ENCODE data around the gene LAMA2. TPM values are rescaled to one million over a fixed set of nuclear protein-coding genes. Genes with fewer than 3 reads are reported as not detected.

The LAMA2 gene
- polyA plus RNA-seq, 1 donor from 2014 or later = 0.05 TPM

DNA sequence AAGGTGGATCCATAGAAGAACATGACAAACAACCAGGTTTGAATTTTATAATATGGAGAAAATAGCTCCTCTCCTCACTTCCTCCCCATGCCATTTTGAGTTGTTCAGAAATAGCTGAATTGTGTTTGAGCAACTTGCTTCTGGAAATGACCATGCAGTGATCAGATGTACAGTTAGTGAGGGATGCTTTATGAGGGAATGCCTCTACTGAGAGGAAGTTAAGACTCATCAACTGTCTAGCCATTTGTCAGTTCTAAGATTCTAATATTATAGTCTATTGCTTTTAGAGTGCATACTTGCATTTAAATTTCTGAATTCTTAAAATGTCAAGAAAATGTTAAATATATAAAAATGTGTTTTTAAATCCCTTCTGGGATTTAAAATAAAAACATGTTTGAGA lies 3.8 kb downstream of the LAMA2 start:
- Mint-ChIP-seq H3K9me3 (peaks cover 0 to 2% (median 1%) of the 10 kb centered on the region in 3 donors), H3K36me3 (no peaks in the 10 kb centered on the region), H3K27me3 (peaks cover 7% of the 10 kb centered on the region), H3K27ac (no peak overlapping the region), H3K4me1 (peaks cover 0 to 2% (median 0%) of the 10 kb centered on the region in 3 donors), H3K4me3 (no peak overlapping the region)

DNA sequence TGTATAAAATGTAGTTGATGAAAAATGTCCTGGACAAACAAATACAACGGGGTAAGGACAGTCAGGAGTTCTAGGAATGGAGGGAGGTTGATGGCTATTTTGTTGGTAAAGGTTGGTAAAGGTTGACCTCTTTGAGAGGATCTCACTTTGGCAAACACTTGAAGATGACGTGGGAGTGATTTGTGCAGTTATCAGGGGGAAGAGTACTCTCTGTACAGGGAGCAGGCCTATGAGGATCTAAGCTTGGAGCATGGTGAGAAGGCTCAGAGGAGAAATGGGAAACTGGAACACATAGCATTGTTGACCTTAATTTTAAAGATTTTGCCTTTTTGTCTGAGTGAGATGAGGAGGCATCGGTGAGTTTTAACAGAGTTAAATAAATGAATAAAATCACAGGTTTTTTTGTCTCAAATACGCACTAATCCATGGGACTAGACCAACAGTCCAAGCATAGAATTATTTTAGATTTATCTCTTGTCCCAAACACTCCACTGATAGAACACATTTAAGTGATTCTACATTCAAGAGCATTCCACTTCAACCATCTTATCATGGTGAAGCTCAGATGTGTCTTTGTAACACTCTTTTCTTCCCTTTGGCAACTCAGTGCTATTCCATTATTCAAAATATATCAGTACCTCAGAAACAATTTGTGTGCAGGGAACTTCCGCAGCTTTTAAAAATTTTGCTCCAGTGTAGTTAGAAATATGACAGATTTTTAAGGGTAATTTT lies 5.7 kb downstream of the LAMA2 start:
- Mint-ChIP-seq H3K36me3 (no peaks in the 10 kb centered on the region), H3K4me1 (no peaks in the 10 kb centered on the region), H3K27me3 (no peaks in the 10 kb centered on the region), H3K9me3 (peaks cover 0 to 1% (median 0%) of the 10 kb centered on the region in 3 donors), H3K4me3 (no peak overlapping the region), H3K27ac (no peak overlapping the region)

DNA sequence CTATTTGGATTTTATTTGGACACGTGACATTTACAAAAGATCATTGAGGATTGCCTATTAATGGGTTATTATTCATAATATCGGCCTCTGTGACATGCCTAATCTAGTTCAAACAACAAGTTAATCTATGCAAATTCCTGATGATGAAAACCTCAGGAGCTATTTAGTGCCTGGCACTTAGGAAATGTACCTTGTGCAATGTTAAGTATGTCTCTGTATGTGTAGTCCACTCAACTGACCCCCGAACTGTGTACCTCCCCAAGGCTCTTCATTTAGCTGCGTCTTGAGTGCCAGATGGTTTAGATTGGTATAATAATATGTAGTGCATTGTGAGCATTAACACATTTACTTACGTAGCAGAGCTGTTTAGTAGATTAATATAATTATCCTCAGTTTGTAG lies 6.9 kb downstream of the LAMA2 start:
- Mint-ChIP-seq H3K36me3 (no peaks in the 10 kb centered on the region), H3K27me3 (no peaks in the 10 kb centered on the region), H3K9me3 (peaks cover 0 to 3% (median 1%) of the 10 kb centered on the region in 3 donors), H3K27ac (no peak overlapping the region), H3K4me3 (no peak overlapping the region), H3K4me1 (no peaks in the 10 kb centered on the region)

DNA sequence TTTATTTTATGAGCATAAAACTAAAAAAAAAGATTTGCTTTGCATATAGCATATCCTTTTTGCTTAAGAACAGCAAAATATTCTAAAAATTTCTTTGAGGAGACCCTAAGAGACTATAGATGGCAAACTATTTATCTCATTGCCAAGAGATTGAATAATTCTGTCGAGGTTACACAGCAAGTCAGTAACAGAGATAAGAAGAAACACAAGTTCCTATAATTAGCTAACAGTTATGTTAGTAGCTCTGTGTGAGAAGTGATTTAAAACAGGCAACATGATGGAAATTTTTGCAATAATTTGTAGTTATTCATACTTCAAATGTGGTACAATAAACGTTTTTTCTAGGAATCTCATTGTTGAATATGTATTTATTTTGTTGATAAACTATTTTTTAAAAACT lies 9.1 kb downstream of the LAMA2 start:
- H3K27me3 Mint-ChIP-seq = no peaks in the 10 kb centered on the region
- H3K27ac Mint-ChIP-seq = no peak overlapping the region
- H3K9me3 Mint-ChIP-seq = peaks cover 0 to 6% (median 2%) of the 10 kb centered on the region in 3 donors
- no peak overlapping the region for H3K4me3 Mint-ChIP-seq
- no peaks in the 10 kb centered on the region for H3K36me3 Mint-ChIP-seq
- no peaks in the 10 kb centered on the region for H3K4me1 Mint-ChIP-seq

DNA sequence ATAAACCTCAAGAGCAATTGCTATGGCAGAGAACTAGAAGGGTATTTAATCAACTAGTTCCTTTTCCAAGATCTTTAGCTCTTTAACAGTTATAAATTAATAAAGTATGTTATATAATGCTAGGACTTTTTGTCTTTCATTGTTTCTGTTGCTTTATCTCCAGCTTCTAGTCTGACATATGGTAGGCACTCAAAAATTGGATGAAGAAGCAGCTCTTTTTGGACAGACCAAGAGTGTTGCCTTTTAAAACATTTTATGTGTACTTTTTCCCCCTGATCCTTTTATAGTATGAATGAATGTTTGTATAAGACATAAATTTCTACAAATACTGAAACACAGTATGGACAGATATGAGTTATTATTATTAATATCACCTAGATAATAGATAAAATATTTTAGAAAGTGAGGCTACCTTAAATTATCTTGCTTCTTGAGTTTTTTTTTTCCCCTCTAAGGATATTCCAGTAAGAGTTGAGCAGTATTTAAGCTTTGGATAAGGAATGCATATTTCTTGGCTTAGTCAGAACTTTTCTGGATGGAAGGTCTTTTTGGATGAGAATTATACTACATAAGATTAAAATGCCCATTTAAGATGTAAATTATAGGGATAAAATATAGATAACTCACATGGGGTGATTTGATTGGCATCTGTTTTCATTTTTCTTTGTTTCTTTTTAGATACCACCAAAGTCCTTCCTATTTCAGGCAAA lies 16.6 kb downstream of the LAMA2 start:
- Mint-ChIP-seq H3K9me3 (peaks cover 0 to 6% (median 2%) of the 10 kb centered on the region in 3 donors), H3K4me1 (no peaks in the 10 kb centered on the region), H3K36me3 (no peaks in the 10 kb centered on the region), H3K27me3 (no peaks in the 10 kb centered on the region), H3K27ac (no peak overlapping the region), H3K4me3 (no peak overlapping the region)

DNA sequence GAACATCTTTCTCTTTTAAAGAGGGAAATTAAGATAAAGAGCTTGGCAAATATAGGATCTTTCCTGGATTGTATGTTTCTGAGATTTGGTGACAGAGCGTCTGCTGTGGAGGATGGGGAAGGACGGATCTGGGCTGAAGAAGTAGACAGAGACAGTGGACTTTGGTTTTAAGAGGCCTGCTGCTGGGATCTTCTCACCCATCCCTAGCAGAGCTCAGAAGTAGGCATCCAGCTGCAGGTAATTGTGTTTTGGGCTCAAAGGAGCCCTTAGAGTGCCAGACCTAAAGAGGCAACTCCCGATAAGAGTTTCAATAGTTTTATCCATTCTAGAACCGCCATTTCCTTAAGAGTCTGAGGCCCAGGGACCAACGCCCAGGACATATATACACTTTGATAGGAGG lies 20.8 kb downstream of the LAMA2 start:
- H3K27me3 Mint-ChIP-seq = no peaks in the 10 kb centered on the region
- H3K27ac Mint-ChIP-seq = no peak overlapping the region
- H3K4me1 Mint-ChIP-seq = no peaks in the 10 kb centered on the region
- peaks cover 0 to 3% (median 0%) of the 10 kb centered on the region in 3 donors for H3K9me3 Mint-ChIP-seq
- H3K36me3 Mint-ChIP-seq = no peaks in the 10 kb centered on the region
- no peak overlapping the region for H3K4me3 Mint-ChIP-seq

DNA sequence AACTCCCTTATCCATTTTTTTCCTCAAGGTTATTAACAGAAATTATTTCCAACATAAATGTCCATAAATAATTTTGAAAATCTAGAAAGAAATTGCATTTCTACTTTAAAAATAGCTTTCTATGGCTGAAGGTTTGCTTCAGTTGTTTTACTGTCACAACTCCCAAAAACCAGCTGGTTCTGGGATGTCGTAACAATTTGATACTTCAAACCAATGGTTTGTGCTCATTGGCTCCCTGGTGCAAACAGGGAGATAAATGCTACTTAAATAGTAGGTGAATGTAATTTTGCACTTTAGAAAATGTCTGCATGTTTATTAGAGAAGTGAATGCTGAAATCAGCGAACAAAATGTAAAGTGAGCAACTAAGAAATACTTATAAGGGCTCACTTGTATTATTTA lies 31.1 kb downstream of the LAMA2 start:
- Mint-ChIP-seq H3K27ac (no peak overlapping the region), H3K4me3 (no peak overlapping the region), H3K27me3 (no peaks in the 10 kb centered on the region), H3K36me3 (peaks cover 2% of the 10 kb centered on the region), H3K9me3 (no peaks in the 10 kb centered on the region), H3K4me1 (no peaks in the 10 kb centered on the region)

DNA sequence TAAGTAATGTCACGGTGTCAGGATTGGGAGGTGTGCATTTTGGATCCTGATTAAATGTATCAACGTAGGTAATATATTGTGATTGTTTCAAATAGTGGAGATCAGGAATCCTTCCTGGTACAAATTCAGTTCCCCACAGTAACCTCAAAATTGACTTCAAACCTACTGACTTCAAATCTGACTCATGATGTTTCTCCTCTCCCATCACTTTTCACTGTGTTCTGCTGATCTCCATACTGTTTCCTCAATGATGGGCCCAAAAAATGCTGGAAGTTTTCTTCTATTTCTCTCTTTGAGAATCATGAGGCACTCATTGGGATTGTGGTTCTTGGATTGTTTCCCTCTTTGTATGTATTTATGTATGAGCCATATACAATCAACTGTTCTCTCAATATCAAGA lies 35.9 kb downstream of the LAMA2 start:
- H3K27ac Mint-ChIP-seq = no peak overlapping the region
- no peaks in the 10 kb centered on the region for H3K36me3 Mint-ChIP-seq
- H3K27me3 Mint-ChIP-seq = no peaks in the 10 kb centered on the region
- H3K9me3 Mint-ChIP-seq = peaks cover 0 to 2% (median 0%) of the 10 kb centered on the region in 3 donors
- no peak overlapping the region for H3K4me3 Mint-ChIP-seq
- no peaks in the 10 kb centered on the region for H3K4me1 Mint-ChIP-seq

DNA sequence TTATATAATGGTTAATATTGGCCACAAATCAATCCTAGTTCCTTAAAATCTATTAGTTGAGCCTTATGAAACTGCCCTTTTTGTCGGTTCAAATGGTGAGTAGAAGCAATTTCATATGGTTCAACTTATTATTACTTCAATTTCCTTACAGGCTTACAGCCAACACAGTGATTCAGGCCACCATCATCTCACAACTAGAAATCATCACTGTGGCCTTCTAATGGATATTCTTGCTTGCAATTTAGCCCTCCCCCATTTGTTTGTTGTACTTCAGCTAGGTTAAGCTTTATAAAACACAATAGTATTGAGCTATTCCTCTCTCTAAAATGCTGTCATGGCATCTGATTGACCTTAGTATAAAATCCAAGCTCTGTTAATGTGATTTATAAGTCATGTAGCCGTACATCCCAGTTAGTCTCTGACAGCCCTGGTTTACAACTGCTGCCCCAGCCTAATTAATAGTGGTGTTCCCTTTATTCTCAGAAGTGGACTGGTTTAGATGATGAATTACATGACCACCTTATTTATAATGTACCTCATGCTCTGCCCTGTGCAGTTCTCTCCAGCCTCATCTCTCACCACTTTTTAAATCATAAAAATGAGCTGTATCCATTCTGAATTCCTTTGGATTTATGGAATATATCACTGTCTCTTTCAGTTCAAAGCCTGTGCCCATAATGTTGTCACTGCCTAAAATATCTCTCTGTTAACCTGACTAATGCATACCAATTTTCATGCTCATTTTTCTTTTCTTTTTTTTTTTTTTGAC lies 36.7 kb downstream of the LAMA2 start:
- no peak overlapping the region for H3K27ac Mint-ChIP-seq
- no peak overlapping the region for H3K4me3 Mint-ChIP-seq
- no peaks in the 10 kb centered on the region for H3K27me3 Mint-ChIP-seq
- H3K4me1 Mint-ChIP-seq = no peaks in the 10 kb centered on the region
- H3K36me3 Mint-ChIP-seq = no peaks in the 10 kb centered on the region
- H3K9me3 Mint-ChIP-seq = peaks cover 0 to 2% (median 0%) of the 10 kb centered on the region in 3 donors

DNA sequence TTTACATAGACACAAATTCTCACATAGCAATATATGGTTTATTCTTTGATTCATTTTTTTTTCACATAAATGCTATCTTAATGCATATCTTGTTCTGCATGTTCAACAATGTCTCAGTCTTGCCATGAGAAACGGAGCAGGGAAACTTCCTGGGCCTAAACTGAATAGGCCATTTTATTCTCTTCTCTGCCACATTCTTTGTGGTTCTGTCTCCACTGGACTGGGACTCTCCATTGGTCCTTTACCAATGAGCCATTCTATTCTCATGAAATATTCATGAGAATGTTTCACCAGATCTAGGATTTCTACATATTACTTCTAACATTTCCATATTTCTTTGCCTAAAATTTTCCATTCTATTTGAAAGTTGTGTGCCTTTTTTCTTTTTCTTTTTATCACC lies 42.8 kb downstream of the LAMA2 start:
- Mint-ChIP-seq H3K36me3 (no peaks in the 10 kb centered on the region), H3K27me3 (no peaks in the 10 kb centered on the region), H3K27ac (no peak overlapping the region), H3K9me3 (peaks cover 1 to 6% (median 3%) of the 10 kb centered on the region in 3 donors), H3K4me1 (no peaks in the 10 kb centered on the region), H3K4me3 (no peak overlapping the region)

DNA sequence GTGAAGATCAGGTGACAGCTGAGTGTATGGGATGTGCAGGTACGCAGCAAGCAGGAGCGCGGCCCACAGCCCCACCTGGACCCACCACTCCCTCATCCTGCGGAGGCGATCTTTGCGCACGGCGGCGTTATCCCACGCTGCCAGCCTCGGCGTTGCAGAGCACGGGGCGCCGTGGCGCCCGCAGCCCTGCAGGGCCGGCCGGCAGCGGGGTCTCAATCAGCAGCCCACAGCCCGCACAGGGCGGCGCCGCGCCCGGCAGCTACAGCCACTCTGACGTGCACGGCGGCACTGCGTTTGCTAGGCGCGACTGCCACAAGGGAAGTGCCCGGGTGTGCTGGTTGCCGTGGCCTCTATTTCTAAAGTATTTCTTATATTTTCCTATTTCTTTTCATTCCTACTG lies 46.9 kb downstream of the LAMA2 start:
- no peaks in the 10 kb centered on the region for H3K27me3 Mint-ChIP-seq
- H3K36me3 Mint-ChIP-seq = no peaks in the 10 kb centered on the region
- peaks cover 1 to 4% (median 3%) of the 10 kb centered on the region in 3 donors for H3K9me3 Mint-ChIP-seq
- H3K4me3 Mint-ChIP-seq = no peak overlapping the region
- H3K4me1 Mint-ChIP-seq = peaks cover 0 to 1% (median 0%) of the 10 kb centered on the region in 3 donors
- no peak overlapping the region for H3K27ac Mint-ChIP-seq

DNA sequence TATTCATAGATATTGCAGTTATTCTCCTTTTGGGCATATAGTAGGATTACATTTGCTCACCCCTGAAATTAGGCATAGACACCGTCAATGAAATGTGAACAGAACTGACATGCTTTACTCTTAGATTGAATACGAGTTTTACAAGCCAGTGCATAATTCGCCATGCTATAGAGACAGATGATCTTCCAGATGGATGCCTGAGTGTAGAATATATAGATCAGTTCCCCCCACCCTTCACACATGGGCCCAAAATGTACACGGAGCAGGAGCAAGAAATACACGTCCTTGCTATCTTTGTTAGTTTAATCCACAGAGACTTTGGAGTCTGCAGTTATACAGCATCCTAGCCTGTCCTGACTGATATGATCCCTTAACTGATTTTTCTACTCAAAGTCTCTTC lies 47.4 kb downstream of the LAMA2 start:
- Mint-ChIP-seq H3K36me3 (no peaks in the 10 kb centered on the region), H3K4me3 (no peak overlapping the region), H3K4me1 (peaks cover 0 to 1% (median 0%) of the 10 kb centered on the region in 3 donors), H3K9me3 (peaks cover 1 to 6% (median 3%) of the 10 kb centered on the region in 3 donors), H3K27me3 (no peaks in the 10 kb centered on the region), H3K27ac (no peak overlapping the region)

DNA sequence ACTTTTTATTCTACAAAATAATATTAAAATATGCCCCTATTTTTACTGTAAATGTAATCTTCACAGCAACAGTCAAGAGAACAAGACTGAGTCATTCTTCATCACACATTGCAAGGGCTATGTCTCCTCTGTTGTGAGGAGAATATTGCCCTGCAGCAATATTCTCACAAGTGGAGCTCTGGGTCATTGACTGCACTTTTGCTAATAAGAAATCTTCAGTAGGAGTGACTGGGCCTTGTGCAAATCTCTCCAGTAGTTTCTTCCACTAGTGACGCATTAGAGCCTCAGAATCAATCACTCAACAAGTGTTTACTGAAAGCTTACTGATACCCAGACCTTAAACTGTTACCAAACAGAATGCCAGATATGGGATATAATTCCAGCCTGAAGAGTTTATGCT lies 49.1 kb downstream of the LAMA2 start:
- no peak overlapping the region for H3K4me3 Mint-ChIP-seq
- no peak overlapping the region for H3K27ac Mint-ChIP-seq
- no peaks in the 10 kb centered on the region for H3K36me3 Mint-ChIP-seq
- no peaks in the 10 kb centered on the region for H3K27me3 Mint-ChIP-seq
- H3K9me3 Mint-ChIP-seq = peaks cover 1 to 6% (median 3%) of the 10 kb centered on the region in 3 donors
- H3K4me1 Mint-ChIP-seq = peaks cover 0 to 1% (median 0%) of the 10 kb centered on the region in 3 donors

DNA sequence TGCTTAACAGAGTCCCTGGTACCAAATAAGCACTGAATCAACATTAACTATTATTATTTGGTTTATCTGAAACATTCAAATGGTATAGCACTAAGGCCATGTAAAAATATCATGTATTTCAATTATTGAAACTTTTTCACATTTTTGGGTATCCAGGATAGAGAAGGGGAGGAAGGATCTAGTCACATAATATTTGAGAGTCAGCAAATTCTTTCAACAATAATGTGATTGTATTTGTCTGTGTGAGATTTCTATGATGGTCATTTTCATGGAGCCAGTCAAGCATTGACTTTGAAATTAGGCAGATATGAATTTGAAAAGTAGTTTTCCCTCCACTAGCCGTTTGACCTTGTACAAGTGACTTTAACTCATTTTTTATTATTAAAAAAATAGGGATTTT lies 67.9 kb downstream of the LAMA2 start:
- H3K27me3 Mint-ChIP-seq = no peaks in the 10 kb centered on the region
- H3K27ac Mint-ChIP-seq = no peak overlapping the region
- H3K4me3 Mint-ChIP-seq = no peak overlapping the region
- H3K4me1 Mint-ChIP-seq = no peaks in the 10 kb centered on the region
- peaks cover 0 to 2% (median 0%) of the 10 kb centered on the region in 3 donors for H3K9me3 Mint-ChIP-seq
- peaks cover 2% of the 10 kb centered on the region for H3K36me3 Mint-ChIP-seq

DNA sequence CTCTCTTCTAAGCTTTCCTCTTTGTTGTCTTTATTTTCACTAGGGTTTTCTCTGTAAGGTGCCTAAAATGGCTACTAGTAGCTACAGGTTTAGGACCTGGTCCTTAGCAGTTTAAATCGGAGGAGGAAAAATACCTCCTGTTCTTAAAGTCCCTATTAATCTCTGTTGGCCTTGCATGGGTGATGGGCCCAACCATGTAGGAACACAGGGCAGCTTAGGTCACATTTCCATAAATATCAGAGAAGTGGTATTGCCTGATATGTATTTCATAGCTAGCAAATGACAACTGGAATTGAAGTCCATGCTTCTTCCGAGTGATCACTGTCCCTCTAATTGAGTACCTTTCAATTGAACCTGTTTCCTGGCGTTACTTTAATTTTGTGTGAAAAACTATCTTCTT lies 70.0 kb downstream of the LAMA2 start:
- H3K4me3 Mint-ChIP-seq = no peak overlapping the region
- no peak overlapping the region for H3K27ac Mint-ChIP-seq
- peaks cover 0 to 2% (median 0%) of the 10 kb centered on the region in 3 donors for H3K9me3 Mint-ChIP-seq
- H3K27me3 Mint-ChIP-seq = no peaks in the 10 kb centered on the region
- H3K4me1 Mint-ChIP-seq = no peaks in the 10 kb centered on the region
- H3K36me3 Mint-ChIP-seq = peaks cover 2% of the 10 kb centered on the region
